Muscle layer of colon (tissue), 2 donors: ENCODE data around the gene SMIM1.

Experiments
- H3K27ac ChIP-seq: one replicate; pipeline ENCODE4 v1.7.0; 2013; ENCODE audit warnings: low read depth, mild to moderate bottlenecking, low read length, moderate library complexity
- H3K27me3 ChIP-seq, 2 donors: one replicate each; pipeline ENCODE4 v1.7.0; 2013; ENCODE audit warnings: low read length in 2 of 2, mild to moderate bottlenecking in 2 of 2; ENCODE audit not compliant: insufficient read depth in 2 of 2, control insufficient read depth in 1 of 2
- H3K36me3 ChIP-seq: one replicate; pipeline ENCODE4 v1.7.0; 2013; ENCODE audit warnings: mild to moderate bottlenecking, low read length; ENCODE audit not compliant: insufficient read depth
- H3K4me1 ChIP-seq: one replicate; pipeline ENCODE4 v1.7.0; 2013; ENCODE audit warnings: mild to moderate bottlenecking, low read length; ENCODE audit not compliant: insufficient read depth
- H3K4me3 ChIP-seq, 2 donors: one replicate each; pipeline ENCODE4 v1.7.0; 2013; ENCODE audit warnings: low read length in 2 of 2, low read depth in 1 of 2, mild to moderate bottlenecking in 1 of 2, moderate library complexity in 1 of 2
- H3K9ac ChIP-seq: one replicate; pipeline ENCODE4 v1.7.0; 2013; ENCODE audit warnings: low read length
- H3K9me3 ChIP-seq: one replicate; pipeline ENCODE4 v1.7.0; 2013; ENCODE audit warnings: mild to moderate bottlenecking, low read length
- donor health status: abdominal sarcoma.
- donor health status: Adenocarcinoma of cecum.

SMIM1 gene

GRCh38 chr1:3732434-3733093 lies 40.0 kb upstream of the SMIM1 start:
- Histone ChIP-seq H3K9ac (no peak overlapping the region), H3K36me3 (peaks cover 20% of the 10 kb centered on the region), H3K27me3 (peaks cover 0 to 41% of the 10 kb centered on the region in 2 donors), H3K4me1 (no peaks in the 10 kb centered on the region), H3K9me3 (no peaks in the 10 kb centered on the region), H3K4me3 (no peak overlapping the region), H3K27ac (no peak overlapping the region)

GRCh38 chr1:3733094-3733882 lies 39.3 kb upstream of the SMIM1 start:
- Histone ChIP-seq H3K4me1 (no peaks in the 10 kb centered on the region), H3K27me3 (peaks cover 0 to 34% of the 10 kb centered on the region in 2 donors), H3K4me3 (no peak overlapping the region), H3K36me3 (peaks cover 25% of the 10 kb centered on the region), H3K9ac (no peak overlapping the region), H3K27ac (no peak overlapping the region), H3K9me3 (no peaks in the 10 kb centered on the region)

DNA sequence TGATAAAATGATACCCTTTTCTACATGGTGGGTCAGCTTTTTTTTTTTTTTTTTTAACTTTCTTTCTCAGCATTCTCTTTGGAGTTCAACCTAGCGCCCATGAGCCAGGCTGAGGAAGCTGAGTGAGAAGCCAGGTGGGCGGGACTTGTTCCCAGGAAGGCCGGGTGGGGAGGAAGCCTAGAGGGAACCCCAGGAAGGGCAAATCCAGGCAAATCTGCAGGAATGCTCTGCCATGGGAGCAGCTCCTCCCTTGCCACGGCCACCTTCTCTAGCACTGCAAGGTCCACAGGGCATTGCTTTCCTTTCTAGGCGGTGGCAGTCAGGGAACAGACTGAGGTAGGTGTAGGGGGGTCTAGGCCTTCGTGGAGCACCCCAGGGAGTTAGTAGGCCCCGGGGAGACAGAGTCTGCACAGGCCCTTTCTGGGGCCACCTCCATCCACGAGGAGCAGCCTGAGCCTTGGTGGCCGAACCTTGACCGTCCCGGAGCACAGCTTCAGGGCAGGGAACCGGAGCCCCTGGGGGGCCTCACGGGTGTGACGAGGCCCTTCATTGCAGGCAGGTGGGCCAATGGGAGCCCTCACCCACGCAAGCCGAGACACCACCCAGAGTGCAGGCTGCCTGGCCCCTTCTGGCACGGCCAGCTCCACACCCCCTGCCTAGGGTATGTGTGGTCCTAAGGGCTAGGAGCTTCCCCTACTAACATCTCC lies 38.5 kb upstream of the SMIM1 start:
- peaks cover 0 to 34% of the 10 kb centered on the region in 2 donors for H3K27me3 ChIP-seq
- no peaks in the 10 kb centered on the region for H3K4me1 ChIP-seq
- no peak overlapping the region for H3K9ac ChIP-seq
- no peak overlapping the region for H3K27ac ChIP-seq
- peaks cover 33% of the 10 kb centered on the region for H3K36me3 ChIP-seq
- H3K9me3 ChIP-seq: no peaks in the 10 kb centered on the region
- H3K4me3 ChIP-seq: no peak overlapping the region

GRCh38 chr1:3734602-3735001 lies 37.9 kb upstream of the SMIM1 start:
- no peak overlapping the region for H3K27ac ChIP-seq
- H3K9ac ChIP-seq: no peak overlapping the region
- peaks cover 0 to 32% of the 10 kb centered on the region in 2 donors for H3K27me3 ChIP-seq
- no peak overlapping the region for H3K4me3 ChIP-seq
- peaks cover 37% of the 10 kb centered on the region for H3K36me3 ChIP-seq
- no peaks in the 10 kb centered on the region for H3K9me3 ChIP-seq
- no peaks in the 10 kb centered on the region for H3K4me1 ChIP-seq

DNA sequence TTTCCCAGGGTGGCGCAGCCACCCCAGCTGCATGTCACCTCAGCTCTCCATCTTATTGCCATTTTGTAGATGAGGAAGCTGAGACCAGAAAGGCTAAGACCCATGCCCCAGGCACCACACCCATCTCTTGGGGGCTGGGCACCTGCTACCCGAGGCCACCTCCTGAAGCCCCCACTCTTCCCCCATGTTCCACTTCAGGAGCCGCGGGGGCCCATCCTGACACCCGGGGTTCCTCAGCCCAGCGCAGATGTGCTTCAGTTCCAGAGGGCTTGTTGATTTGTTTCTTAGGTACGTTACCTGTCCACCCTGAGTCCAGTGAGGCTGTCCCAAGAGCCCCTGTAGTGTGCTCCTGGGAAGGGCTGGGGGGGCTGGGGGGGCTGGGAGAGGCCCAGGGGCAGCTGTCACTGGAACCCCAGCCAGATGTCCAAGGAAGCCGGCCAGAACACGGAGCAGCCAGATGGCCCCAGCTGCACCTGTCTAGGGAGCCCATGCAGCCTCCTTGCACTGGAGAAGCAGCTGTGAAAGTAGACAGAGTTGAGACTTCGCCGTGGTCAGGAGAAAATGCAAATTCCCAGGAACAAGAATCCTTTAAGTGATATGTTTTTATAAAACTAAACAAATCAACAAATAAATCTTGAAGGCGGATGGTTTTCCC lies 37.4 kb upstream of the SMIM1 start:
- peaks cover 42% of the 10 kb centered on the region for H3K36me3 ChIP-seq
- no peak overlapping the region for H3K4me3 ChIP-seq
- H3K27ac ChIP-seq: no peak overlapping the region
- no peaks in the 10 kb centered on the region for H3K4me1 ChIP-seq
- H3K9ac ChIP-seq: no peak overlapping the region
- H3K27me3 ChIP-seq: peaks cover 0 to 30% of the 10 kb centered on the region in 2 donors
- H3K9me3 ChIP-seq: no peaks in the 10 kb centered on the region

DNA sequence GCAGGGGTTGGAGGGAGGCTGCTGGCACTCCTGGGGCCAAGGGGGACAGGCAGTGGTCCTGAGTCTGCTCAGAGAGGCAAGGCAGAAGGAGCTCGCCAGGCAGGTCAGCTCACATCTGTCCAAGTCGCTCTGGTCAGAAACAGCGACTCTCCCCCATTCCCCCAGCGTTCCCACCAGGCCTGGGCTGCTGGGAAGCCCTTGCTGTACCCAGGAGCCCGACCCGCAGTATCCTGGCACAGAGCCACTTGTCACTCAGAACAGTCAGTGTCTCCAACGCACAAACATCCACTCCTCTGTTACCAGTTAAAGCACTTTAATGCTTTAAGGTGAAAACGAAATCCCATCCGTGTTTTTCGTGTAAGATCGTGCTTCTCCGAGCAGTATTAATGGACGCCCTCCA lies 36.9 kb upstream of the SMIM1 start:
- H3K4me1 ChIP-seq: no peaks in the 10 kb centered on the region
- no peaks in the 10 kb centered on the region for H3K9me3 ChIP-seq
- no peak overlapping the region for H3K4me3 ChIP-seq
- peaks cover 0 to 29% of the 10 kb centered on the region in 2 donors for H3K27me3 ChIP-seq
- peaks cover 46% of the 10 kb centered on the region for H3K36me3 ChIP-seq
- H3K27ac ChIP-seq: no peak overlapping the region
- no peak overlapping the region for H3K9ac ChIP-seq

- H3K27me3 ChIP-seq: peaks cover 0 to 25% of the 10 kb centered on the region in 2 donors
- no peaks in the 10 kb centered on the region for H3K9me3 ChIP-seq
- no peak overlapping the region for H3K9ac ChIP-seq
- no peak overlapping the region for H3K4me3 ChIP-seq
- H3K36me3 ChIP-seq: peaks cover 46% of the 10 kb centered on the region
- H3K27ac ChIP-seq: no peak overlapping the region
- H3K4me1 ChIP-seq: no peaks in the 10 kb centered on the region
These were observed 36.4 kb upstream of the SMIM1 start for GRCh38 chr1:3736131-3736561.

GRCh38 chr1:3736708-3737107 lies 35.8 kb upstream of the SMIM1 start:
- no peaks in the 10 kb centered on the region for H3K9me3 ChIP-seq
- H3K36me3 ChIP-seq: peaks cover 50% of the 10 kb centered on the region
- no peak overlapping the region for H3K27ac ChIP-seq
- no peak overlapping the region for H3K9ac ChIP-seq
- H3K4me1 ChIP-seq: no peaks in the 10 kb centered on the region
- no peak overlapping the region for H3K4me3 ChIP-seq
- peaks cover 0 to 22% of the 10 kb centered on the region in 2 donors for H3K27me3 ChIP-seq

GRCh38 chr1:3738943-3739342 lies 33.6 kb upstream of the SMIM1 start:
- peaks cover 51% of the 10 kb centered on the region for H3K36me3 ChIP-seq
- no peak overlapping the region for H3K27ac ChIP-seq
- H3K9me3 ChIP-seq: no peaks in the 10 kb centered on the region
- no peak overlapping the region for H3K4me3 ChIP-seq
- no peaks in the 10 kb centered on the region for H3K4me1 ChIP-seq
- H3K27me3 ChIP-seq: peaks cover 0 to 3% of the 10 kb centered on the region in 2 donors
- H3K9ac ChIP-seq: no peak overlapping the region

- peaks cover 51% of the 10 kb centered on the region for H3K36me3 ChIP-seq
These were observed 32.5 kb upstream of the SMIM1 start for GRCh38 chr1:3740042-3740441.

GRCh38 chr1:3740752-3741151 lies 31.8 kb upstream of the SMIM1 start:
- peaks cover 8% of the 10 kb centered on the region for H3K4me1 ChIP-seq
- peaks cover 47% of the 10 kb centered on the region for H3K36me3 ChIP-seq
- H3K27me3 ChIP-seq: no peaks in the 10 kb centered on the region
- H3K9ac ChIP-seq: no peak overlapping the region
- no peak overlapping the region for H3K27ac ChIP-seq
- no peaks in the 10 kb centered on the region for H3K9me3 ChIP-seq
- H3K4me3 ChIP-seq: no peak overlapping the region

More at GRCh38 chr1:3740042-3740441, 32.5 kb upstream of the SMIM1 start:
- H3K27ac ChIP-seq: no peak overlapping the region
- H3K27me3 ChIP-seq: no peaks in the 10 kb centered on the region
- no peak overlapping the region for H3K9ac ChIP-seq
- no peaks in the 10 kb centered on the region for H3K9me3 ChIP-seq
- H3K4me1 ChIP-seq: peaks cover 1% of the 10 kb centered on the region
- no peak overlapping the region for H3K4me3 ChIP-seq
